Omental fat pad (tissue), 4 donors: ENCODE results near the gene FIGNL2. TPM values are rescaled to one million over a fixed set of nuclear protein-coding genes. Genes with fewer than 3 reads are reported as not detected.
"Not testable (repeated sequence)": the region's sequence is repeated elsewhere in the genome, so short reads cannot be mapped to it uniquely, and the experiment has no call there.

Experiments
- ATAC-seq: fragments of 150-250 bp; one replicate; pipeline ENCODE4 v1.9.1; 2016; ENCODE audit warnings: mild to moderate bottlenecking, moderate library complexity; ENCODE audit not compliant: low FRiP score
- DNase-seq: peaks from one replicate; pipeline ENCODE4 v3.0.0-alpha.2; 2019; ENCODE audit warnings: low spot score
- CTCF ChIP-seq, 3 donors: fragments of 450-650 bp; IDR thresholded peaks; one replicate each; pipeline ENCODE4 v1.5.1; 2016 to 2017; ENCODE audit warnings: antibody characterized with exemption in 3 of 3, mild to moderate bottlenecking in 3 of 3, moderate library complexity in 2 of 3
- total RNA-seq, 4 donors: library from RNA; depleted of rRNA; stranded (reverse); fragments of >200 nt; gene quantifications; one replicate each; pipeline ENCODE4 v1.1.0, GENCODE V29; 2016

FIGNL2 gene
- total RNA-seq, 4 donors from 2014 or later = 0.24 to 0.63 (median 0.63) TPM; not detected in 1

- ATAC-seq (no peak), DNase-seq (no peak)
- no peak for TF ChIP-seq CTCF (IDR thresholded peaks at IDR 0.05)
Observed at GRCh38 chr12:51833448-51834227, 14.9 kb downstream of the FIGNL2 start.

- DNase-seq = no peak
- ATAC-seq = no peak
- no peak for TF ChIP-seq CTCF (IDR thresholded peaks at IDR 0.05)
Observed at GRCh38 chr12:51832354-51833107, 16.0 kb downstream of the FIGNL2 start.

GRCh38 chr12:51831817-51832216, 16.7 kb downstream of the FIGNL2 start:
- ATAC-seq, DNase-seq: not testable (repeated sequence)

GRCh38 chr12:51829641-51830040, 18.9 kb downstream of the FIGNL2 start:
- ATAC-seq = no peak
- DNase-seq = no peak
- TF ChIP-seq CTCF (IDR thresholded peaks at IDR 0.05) = no peak

- ATAC-seq (no peak), DNase-seq (no peak)
- no peak for TF ChIP-seq CTCF (IDR thresholded peaks at IDR 0.05)
Observed at GRCh38 chr12:51829011-51829481, 19.5 kb downstream of the FIGNL2 start.

GRCh38 chr12:51827925-51828818, 20.3 kb downstream of the FIGNL2 start:
- ATAC-seq (no peak), DNase-seq (no peak)
- TF ChIP-seq CTCF (IDR thresholded peaks at IDR 0.05) = no peak

GRCh38 chr12:51826881-51827280, 21.6 kb downstream of the FIGNL2 start:
- ATAC-seq (no peak), DNase-seq (no peak)
- TF ChIP-seq CTCF (IDR thresholded peaks at IDR 0.05) = no peak
